Measurements from ENCODE around the gene DPYSL4. TPM values are rescaled to one million over a fixed set of nuclear protein-coding genes. Genes with fewer than 3 reads are reported as not detected.

Gene DPYSL4
- total RNA-seq, 6 experiments from 2014 or later: 0.24 to 0.31 (median 0.25) TPM; not detected in 3

GRCh38 chr10:132179551-132180392 lies 7.0 kb upstream of the DPYSL4 start:
- ATAC-seq (no peak), DNase-seq (peak in 1 of 3 donors; percentile 46)
- TF ChIP-seq, protein P1, sequence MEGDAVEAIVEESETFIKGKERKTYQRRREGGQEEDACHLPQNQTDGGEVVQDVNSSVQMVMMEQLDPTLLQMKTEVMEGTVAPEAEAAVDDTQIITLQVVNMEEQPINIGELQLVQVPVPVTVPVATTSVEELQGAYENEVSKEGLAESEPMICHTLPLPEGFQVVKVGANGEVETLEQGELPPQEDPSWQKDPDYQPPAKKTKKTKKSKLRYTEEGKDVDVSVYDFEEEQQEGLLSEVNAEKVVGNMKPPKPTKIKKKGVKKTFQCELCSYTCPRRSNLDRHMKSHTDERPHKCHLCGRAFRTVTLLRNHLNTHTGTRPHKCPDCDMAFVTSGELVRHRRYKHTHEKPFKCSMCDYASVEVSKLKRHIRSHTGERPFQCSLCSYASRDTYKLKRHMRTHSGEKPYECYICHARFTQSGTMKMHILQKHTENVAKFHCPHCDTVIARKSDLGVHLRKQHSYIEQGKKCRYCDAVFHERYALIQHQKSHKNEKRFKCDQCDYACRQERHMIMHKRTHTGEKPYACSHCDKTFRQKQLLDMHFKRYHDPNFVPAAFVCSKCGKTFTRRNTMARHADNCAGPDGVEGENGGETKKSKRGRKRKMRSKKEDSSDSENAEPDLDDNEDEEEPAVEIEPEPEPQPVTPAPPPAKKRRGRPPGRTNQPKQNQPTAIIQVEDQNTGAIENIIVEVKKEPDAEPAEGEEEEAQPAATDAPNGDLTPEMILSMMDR (IDR thresholded peaks at IDR 0.05): no peak
- TF ChIP-seq POLR2A (IDR thresholded peaks at IDR 0.05): no peak
- Histone ChIP-seq H3K4me1 (peaks cover 0 to 6% (median 0%) of the 10 kb centered on the region in 4 donors), H3K9me3 (no peaks in the 10 kb centered on the region), H3K36me3 (no peaks in the 10 kb centered on the region), H3K27me3 (peaks cover 0 to 2% of the 10 kb centered on the region in 2 donors), H3K4me3 (no peak overlapping the region), H3K27ac (no peak overlapping the region)
- no CpG with 5 or more reads among the region's 16 CpGs for WGBS (ENCODE audit: insufficient coverage, low coverage, low lambda C conversion rate, missing lambda C conversion rate)
- intact Hi-C loops (cut with DNase I): no loop called here

DNA sequence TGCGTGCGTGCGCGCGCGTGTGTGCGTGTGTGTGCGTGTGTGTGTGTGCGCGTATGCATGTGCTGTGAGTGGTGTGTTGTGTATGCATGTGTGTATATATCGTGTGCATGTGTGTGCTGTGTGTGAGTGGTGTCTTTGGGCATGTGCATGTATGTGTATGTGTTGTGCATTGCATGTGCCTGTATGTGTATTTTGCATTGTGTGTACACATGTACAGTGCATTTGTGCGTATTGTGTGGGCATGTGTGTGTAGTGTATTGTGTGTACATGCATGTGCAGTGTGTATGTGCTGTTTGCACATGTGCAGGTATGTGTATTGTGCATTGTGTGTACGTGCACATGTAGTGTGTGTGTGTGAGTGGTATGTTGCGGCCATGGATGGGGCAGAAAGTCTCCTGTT lies 6.0 kb upstream of the DPYSL4 start:
- Histone ChIP-seq H3K4me1 (peaks cover 0 to 7% (median 0%) of the 10 kb centered on the region in 4 donors), H3K4me3 (no peak overlapping the region), H3K9me3 (no peaks in the 10 kb centered on the region), H3K27me3 (peaks cover 0 to 12% of the 10 kb centered on the region in 2 donors), H3K27ac (no peak overlapping the region), H3K36me3 (no peaks in the 10 kb centered on the region)
- WGBS (ENCODE audit: insufficient coverage, low coverage, low lambda C conversion rate, missing lambda C conversion rate): 66% methylated on average over 9 of the region's 14 CpGs
- DNase-seq (no peak), ATAC-seq (no peak)
- intact Hi-C loops (cut with DNase I): no loop called here
- TF ChIP-seq, protein P1 (IDR thresholded peaks at IDR 0.05): no peak
- TF ChIP-seq POLR2A (IDR thresholded peaks at IDR 0.05): no peak

- H3K4me1 ChIP-seq: peaks cover 0 to 16% (median 0%) of the 10 kb centered on the region in 4 donors
- no peak for ATAC-seq
- 71% methylated on average over 11 of the region's 25 CpGs for WGBS (ENCODE audit: insufficient coverage, low coverage, low lambda C conversion rate, missing lambda C conversion rate)
- intact Hi-C loops (cut with DNase I): no loop called here
- DNase-seq: no peak
- no peak for TF ChIP-seq POLR2A (IDR thresholded peaks at IDR 0.05)
- TF ChIP-seq, protein P1 (IDR thresholded peaks at IDR 0.05): no peak
- peaks cover 0 to 20% of the 10 kb centered on the region in 2 donors for H3K27me3 ChIP-seq
- no peak overlapping the region for H3K4me3 ChIP-seq
- H3K36me3 ChIP-seq: no peaks in the 10 kb centered on the region
- H3K27ac ChIP-seq: no peak overlapping the region
- no peaks in the 10 kb centered on the region for H3K9me3 ChIP-seq
Measured at GRCh38 chr10:132181691-132182425, 4.9 kb upstream of the DPYSL4 start.

- 76% methylated on average over 4 of the region's 7 CpGs for WGBS (ENCODE audit: insufficient coverage, low coverage, low lambda C conversion rate, missing lambda C conversion rate)
- Histone ChIP-seq H3K9me3 (no peaks in the 10 kb centered on the region), H3K4me3 (no peak overlapping the region), H3K27ac (no peak overlapping the region), H3K36me3 (no peaks in the 10 kb centered on the region), H3K27me3 (peaks cover 0 to 23% of the 10 kb centered on the region in 2 donors), H3K4me1 (peaks cover 0 to 23% (median 0%) of the 10 kb centered on the region in 4 donors)
- intact Hi-C loops (cut with DNase I): no loop called here
- DNase-seq (no peak), ATAC-seq (no peak)
- TF ChIP-seq, protein P1 (IDR thresholded peaks at IDR 0.05): no peak
Measured at GRCh38 chr10:132182591-132182990, 4.2 kb upstream of the DPYSL4 start.

Measured in right lobe of liver (tissue), 6 donors.